Measurements from ENCODE around the gene CFAP43.

Gene CFAP43

DNA sequence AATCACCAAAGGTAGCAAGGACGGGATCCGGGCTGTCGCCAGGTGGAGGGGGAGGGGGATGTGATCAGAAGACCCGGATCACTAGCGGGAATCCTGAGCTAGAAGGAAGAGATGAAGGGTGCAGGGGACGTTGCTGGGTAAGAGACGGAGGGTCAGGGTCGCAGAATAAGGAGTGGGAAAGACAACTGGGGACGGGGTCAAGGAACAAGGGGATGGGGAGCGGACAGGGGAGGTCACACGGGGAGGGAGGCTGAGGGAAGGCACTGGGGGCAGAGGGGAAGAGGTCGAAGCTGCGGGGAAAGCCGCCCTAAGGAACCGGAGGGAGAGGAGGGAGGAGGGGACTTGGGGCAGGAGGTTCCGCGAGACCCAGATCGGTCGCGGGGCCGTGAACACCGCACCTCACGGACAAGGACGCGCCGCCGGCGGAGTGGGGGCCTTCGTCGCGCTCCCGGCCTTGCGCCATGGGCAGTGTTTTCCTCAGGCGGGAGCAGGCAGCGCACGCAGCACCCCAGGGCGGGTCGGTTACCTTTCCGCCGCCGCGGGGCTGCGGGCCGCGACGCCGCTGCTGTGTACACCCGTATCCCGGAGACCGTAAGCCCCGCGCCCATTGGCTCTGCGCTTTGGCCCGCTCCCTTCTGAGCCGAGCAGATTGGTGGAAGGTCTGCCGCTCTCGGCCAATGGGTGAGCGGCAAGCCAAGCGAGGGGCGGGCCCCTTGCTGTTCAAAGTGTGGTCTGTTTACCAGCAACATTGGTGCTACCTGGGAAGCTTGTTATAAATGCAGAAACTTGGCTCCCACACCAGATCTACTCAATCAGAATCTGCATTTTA, at the start of gene CFAP43:
Gene CFAP43, minus strand, starts transcription at position 581 of the 829 bp plus-strand sequence. Its CDS starts 118 bp downstream, at position 463.
- peak; percentile 60 to 98 (median 92) for DNase-seq

DNA sequence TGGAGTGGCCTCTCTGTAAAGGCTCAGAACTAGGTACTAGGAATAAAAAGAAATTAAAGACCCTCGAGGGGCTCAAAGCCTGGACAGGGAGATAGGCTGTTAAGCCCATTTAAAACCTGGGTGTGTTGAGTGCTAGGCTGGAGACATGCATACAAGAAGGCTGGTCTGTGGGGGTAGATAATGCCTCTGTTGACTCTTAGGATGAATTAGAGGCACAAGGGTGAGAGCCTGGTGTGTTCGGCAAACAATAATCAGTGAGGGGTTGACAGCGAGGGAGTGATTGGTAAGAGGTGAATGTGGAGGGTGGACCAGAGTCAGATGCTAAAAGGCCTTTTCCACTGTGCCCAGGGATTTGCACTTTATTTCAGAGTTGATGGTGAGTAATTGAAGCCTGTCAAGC, 49.5 kb upstream of the CFAP43 start:
- DNase-seq = no peak

DNA sequence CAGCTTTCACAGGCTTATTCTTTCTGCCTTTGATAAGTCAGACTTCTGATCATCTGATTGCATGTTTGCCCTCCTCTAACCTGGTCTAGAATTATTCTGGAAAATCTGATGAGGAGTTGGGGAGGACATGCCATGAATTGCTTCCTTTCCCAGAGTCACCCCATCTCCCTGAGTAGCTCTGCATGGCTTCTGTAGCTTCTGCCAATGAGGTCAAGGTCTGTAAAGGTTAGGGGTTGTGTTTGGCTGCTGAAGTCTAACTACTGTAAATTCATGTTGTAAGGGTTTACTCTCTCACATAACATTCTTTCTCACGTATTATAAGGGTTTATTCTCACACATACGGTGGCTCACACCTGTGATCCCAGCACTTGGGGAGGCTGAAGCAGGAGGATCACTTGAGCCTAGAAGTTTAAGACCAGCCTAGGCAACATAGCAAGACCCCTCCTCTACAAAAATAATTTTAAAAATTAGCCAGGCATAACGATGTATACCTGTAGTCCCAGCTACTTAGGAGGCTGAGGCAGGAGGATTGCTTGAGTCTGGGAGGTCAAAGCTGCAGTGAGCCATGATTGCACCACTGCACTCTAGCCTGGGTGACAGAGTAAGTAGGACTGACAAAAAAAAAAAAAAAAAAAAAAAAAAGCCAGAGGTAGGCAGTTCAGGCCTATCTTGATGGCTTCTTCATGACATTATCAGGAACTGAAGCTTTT, 47.5 kb upstream of the CFAP43 start:
- DNase-seq = no peak

- DNase-seq = no peak
Measured at GRCh38 chr10:104277785-104278184, 45.6 kb upstream of the CFAP43 start.

GRCh38 chr10:104276192-104276591, 44.0 kb upstream of the CFAP43 start:
- DNase-seq = no peak

DNA sequence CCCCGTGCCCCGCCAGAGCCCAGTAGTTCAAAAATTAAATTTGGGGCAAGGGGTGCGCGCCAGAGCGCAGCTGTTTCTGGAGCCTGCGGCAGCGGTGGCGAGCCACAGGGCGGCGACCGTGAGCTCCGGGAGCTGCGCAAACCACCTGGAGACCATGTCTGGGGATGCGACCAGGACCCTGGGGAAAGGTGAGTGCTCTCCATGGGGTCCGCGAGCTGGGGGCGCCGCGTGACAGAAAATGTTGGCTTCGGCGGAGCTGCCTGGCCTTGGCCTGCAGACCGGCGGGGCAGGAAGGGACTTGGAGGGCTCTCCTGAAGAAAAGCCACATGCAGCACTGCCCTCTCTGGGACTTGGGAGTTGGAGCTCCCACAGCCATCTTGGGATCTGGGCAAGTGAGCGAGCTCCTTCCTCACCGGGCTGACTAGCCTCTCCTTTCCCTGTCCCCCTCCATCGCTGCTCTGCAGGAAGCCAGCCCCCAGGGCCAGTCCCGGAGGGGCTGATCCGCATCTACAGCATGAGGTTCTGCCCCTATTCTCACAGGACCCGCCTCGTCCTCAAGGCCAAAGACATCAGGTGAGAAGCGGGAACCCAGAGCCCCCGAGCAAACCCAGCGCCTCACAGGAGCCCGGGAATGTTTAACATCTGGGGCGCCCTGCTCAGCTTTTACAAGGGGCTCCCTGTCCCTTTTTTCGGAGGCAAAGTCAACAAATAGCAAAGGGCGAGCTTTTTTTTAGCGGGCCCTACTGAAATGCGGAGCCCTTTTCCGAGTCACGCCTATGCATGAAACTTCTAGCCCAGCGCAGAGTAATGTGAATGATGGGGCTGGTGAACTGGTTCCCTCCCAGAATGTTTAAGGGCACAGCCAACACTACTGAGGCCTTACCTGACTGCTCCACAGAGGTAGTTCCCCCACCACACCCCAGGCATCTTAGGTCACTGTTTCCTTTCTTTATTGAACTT, 42.9 kb upstream of the CFAP43 start:
- peak in 47 of 58 donors; percentile 10 to 79 (median 36) for DNase-seq

DNA sequence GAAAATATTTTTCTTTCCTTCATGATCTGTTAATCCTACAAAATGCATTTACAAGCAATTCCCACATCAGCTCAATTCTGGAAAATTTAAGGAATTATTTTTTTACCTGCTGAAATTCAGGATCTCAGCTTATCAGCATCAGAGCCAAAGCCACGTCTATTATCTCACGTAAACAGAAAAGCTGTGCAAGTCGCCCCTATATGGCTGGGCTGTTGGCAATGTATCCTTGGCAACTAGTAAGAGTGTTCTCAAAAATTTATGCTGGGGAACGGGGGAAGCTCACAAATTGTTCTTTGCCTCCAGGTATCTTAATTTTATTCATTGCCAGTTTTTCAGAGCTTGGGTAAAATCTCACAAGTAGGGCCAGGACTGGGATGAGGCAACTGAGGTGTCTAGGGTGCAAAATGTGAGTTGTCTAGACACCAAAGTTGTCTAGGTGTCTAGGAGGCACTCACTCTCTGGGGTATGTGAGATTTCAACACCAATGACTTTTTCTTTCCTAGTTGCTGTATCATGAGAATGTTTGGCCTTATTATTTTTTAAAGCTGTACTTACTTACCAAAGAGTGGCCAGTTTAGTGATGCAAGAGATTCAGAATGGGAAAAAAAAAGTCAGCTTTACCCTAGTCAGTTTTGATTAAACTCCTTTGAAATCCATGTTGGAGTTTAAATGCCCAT, 41.9 kb upstream of the CFAP43 start:
- DNase-seq = no peak

DNA sequence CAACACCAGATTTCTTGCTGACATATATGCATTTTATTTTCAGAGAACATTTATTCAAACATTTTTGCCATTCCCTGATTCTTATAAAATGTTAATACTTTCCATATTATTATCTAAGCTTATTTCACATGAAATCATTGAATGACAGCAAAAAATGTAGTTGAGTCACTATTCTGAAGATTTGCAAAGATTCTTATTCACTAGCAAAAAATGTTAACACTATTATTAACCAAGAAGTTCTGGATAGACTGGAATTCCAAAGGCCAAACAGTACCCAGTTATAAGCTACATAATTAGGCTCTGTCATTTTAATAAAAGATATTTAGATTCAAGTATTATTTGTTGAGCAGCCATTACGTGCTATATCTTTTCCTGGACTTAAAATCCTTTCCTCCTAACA, 41.1 kb upstream of the CFAP43 start:
- DNase-seq = no peak

DNA sequence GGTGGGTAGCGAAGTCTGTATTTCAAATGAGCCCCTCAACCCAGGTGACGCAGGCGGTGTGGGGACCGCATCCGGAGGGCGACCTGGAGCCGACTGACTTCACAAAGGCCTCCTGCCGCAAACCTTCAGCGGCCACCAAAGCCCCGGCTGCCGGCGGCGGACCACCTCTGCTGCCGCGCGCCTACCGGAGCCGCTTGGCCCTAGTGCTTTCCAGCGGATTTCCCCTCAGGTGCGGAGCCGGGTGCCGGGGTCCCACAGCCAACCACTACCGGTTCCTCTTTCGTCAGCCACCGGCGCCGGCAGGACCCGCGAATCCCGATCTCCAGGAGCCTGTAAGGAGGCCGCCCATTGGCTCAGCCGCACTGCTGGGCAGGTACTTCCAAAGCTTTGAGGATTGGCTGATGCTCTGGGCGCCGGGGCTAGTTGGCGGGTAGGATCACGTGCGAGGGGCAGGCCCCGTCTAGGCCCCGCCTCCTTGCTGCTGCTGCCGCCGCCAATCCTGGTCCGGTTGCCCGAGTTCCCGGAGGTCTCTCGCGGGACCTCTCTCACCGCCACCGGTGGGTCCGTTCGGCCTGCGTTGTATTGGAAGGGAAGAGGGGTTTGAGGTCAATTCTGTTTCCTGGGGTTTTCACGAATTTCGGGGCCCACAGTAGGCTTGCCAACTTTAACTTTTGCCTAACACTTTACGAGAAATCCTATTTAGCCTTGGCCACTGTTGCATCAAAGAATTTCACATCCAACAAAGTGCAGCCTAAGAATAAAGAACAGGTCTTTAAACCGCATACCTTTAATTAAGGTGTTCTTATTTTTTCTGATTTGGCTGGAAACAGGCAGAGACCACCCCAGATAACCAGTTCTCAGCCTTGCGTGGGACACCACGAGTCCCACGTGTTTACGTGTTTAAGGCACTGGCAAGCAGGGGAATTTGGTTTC, 36.8 kb upstream of the CFAP43 start, which contains the start of gene GSTO2:
Gene GSTO2, plus strand, starts transcription at position 472 of the 933 bp plus-strand sequence. CDS start 5,732 bp downstream, outside the sequence.
- DNase-seq = peak; percentile 82 to 100 (median 98)

GRCh38 chr10:104268405-104268712, 36.2 kb upstream of the CFAP43 start:
- DNase-seq = peak in 1 of 58 donors; percentile 63

DNA sequence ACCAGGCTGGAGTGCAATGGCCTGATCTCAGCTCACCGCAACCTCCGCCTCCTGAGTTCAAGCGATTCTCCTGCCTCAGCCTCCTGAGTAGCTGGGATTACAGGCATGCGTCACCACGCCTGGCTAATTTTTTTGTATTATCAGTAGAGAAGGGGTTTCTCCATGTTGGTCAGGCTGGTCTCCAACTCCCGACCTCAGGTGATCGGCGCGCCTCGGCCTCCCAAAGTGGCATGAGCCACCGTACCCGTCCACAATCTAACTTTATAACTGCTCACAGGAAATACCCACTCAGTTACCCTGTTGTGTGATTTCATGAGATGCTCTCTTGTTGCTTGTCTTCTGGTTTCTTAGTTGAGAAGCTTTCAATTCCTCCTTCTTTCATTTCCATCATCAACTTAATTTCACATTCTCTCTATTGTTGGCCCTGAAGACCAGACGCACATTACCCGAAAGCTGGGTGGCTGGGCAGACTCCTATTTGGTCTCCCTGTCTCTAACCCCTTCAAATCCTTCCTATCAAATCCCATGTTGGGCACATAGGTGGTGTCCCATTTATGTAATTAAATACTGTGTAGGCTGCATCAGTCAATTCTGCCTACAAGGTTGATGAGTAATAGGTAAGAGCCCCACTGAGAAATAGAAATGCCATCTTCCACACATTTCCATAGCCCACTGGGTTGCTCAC, 35.7 kb upstream of the CFAP43 start:
- no peak for DNase-seq

GRCh38 chr10:104264783-104265182, 32.6 kb upstream of the CFAP43 start:
- no peak for DNase-seq

DNA sequence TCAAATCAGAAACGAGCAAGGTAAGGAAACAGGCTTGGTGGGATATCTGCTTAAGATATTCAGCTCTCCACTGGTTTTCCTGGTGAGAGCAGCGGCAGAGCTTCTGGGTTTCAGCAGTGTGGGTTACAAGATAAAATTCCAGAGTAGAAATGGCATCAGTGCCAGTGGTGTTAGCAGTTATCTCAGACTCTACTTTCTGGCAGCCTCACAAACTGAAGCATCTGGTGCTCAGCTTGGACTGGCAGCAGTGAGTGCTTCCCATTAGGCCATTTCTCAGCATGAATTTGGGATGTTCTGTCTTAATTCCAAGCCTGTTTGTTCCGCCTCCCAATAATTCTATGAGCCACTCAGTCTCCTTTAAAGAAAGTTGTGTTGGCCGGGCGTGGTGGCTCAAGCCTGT, 29.9 kb upstream of the CFAP43 start:
- peak in 3 of 58 donors; percentile 13 to 17 (median 13) for DNase-seq

GRCh38 chr10:104260775-104261115, 28.6 kb upstream of the CFAP43 start:
- DNase-seq = peak in 2 of 58 donors; percentile 11 to 16

DNA sequence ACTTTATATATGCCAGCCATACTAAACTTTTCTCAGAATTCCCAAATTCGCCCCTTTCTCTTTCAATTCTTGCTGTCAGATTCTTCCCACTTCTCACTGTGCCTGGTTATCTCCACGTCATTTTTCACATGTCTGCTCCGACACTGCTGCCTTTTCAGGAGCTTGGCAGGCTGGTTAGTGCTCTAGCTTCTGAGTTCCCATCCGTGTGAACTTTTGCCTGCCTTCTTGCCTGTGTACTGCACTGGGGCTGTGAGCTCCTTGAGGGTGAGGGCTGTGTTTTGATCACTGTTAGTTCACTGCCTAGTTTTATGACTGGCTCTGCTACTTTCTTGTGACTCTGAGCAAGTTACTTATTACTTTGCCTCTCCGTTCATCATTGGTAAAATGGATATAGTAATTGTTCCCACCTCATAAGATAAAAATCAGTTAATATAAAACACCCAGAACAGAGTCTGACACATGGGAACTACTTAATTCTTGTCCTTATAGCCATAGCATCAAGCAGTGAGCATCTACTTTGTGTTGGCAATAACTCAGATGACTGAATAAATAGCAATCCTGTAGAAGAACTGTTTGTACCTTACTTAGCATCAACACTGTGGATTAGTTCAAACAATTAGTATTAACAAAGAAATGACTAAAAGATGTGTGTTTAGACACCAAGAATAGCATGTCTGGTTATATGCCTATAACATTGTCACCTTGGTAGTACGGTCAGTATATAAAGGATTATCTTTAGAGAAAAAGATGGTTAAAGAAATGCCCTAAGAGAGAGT, 28.0 kb upstream of the CFAP43 start:
- no peak for DNase-seq

- DNase-seq = no peak
Measured at GRCh38 chr10:104259456-104259855, 27.3 kb upstream of the CFAP43 start.

GRCh38 chr10:104258209-104258608, 26.0 kb upstream of the CFAP43 start:
- no peak for DNase-seq

DNA sequence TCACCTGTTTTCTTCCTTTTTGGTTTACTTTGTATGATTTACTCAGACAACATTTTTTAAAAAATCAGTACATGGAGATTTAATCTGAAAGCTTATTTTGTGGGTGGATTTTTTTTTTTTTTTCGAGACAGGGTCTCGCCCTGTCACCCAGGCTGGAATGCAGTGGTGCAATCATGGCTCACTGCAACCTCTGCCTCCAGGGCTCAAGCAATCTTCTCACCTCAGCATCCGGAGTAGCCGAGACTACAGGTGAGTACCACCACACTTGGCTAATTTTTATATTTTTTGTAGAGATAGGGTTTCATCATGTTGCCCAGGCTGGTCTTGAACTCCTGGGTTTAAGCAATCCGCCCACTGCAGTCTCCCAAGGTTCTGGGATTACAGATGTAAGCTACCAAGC, 25.1 kb upstream of the CFAP43 start:
- DNase-seq = no peak
